Thyroid gland (tissue), 4 donors: ENCODE measurements around the gene DAG1.

ENCODE experiments used
- CTCF ChIP-seq, 6 experiments: fragments of 200-600 bp in 3 of 6; fragments of 450-650 bp in 3 of 6; sonication (generic) in 3 of 6; IDR thresholded peaks; one replicate each; pipeline ENCODE4 v1.5.1; 2016 to 2019; ENCODE audit warnings: antibody characterized with exemption in 6 of 6, mild to moderate bottlenecking in 2 of 6, inconsistent platforms in 1 of 6, moderate library complexity in 1 of 6
- POLR2A ChIP-seq, 2 donors: fragments of 450-650 bp; IDR thresholded peaks; one replicate each; pipeline ENCODE4 v1.6.1; 2017; ENCODE audit warnings: antibody characterized with exemption in 2 of 2, mild to moderate bottlenecking in 2 of 2, moderate library complexity in 1 of 2

GRCh38 chr3:49570028-49570654 lies 100.1 kb downstream of the DAG1 start:
- TF ChIP-seq CTCF (IDR thresholded peaks at IDR 0.05) (no peak), POLR2A (IDR thresholded peaks at IDR 0.05) (no peak)
